Astrocyte (in vitro differentiated cells and primary cell): ENCODE results near the gene NCF4. TPM values are rescaled to one million over a fixed set of nuclear protein-coding genes. Genes with fewer than 3 reads are reported as not detected.

Source experiments
- DNase-seq: peaks from one replicate; pipeline ENCODE4 v3.0.0-alpha.2; 2010; ENCODE audit warnings: low read depth
- FAIRE-seq: peaks from 2 replicates; lab custom pipeline; 2011; peaks lifted over from hg19 to GRCh38; lab: Jason Lieb, UNC
- H2AFZ ChIP-seq: 2 replicates; pipeline ENCODE4 v1.6.0; 2012; ENCODE audit warnings: low read depth, low read length, inconsistent platforms
- H3K27ac ChIP-seq: 2 replicates; pipeline ENCODE4 v1.5.1; 2011; ENCODE audit warnings: low read depth, low read length, inconsistent platforms
- H3K27me3 ChIP-seq: 2 replicates; pipeline ENCODE4 v1.6.0; 2011; ENCODE audit warnings: low read length, inconsistent platforms; ENCODE audit not compliant: insufficient read depth
- H3K36me3 ChIP-seq: 2 replicates; pipeline ENCODE4 v1.5.1; 2011; ENCODE audit warnings: low read length, inconsistent platforms; ENCODE audit not compliant: insufficient read depth
- H3K4me1 ChIP-seq: 2 replicates; pipeline ENCODE4 v1.5.1; 2011; ENCODE audit warnings: low read length, inconsistent platforms; ENCODE audit not compliant: insufficient read depth
- H3K4me2 ChIP-seq: 2 replicates; pipeline ENCODE4 v1.6.0; 2012; ENCODE audit warnings: low read length, inconsistent platforms
- H3K4me3 ChIP-seq: 2 replicates; pipeline ENCODE4 v1.5.1; 2011; ENCODE audit warnings: low read depth, mild to moderate bottlenecking, low read length, inconsistent platforms; ENCODE audit not compliant: insufficient read depth
- H3K79me2 ChIP-seq: 2 replicates; pipeline ENCODE4 v1.6.0; 2012; ENCODE audit warnings: mild to moderate bottlenecking, low read length, inconsistent platforms; ENCODE audit not compliant: insufficient read depth
- H3K9ac ChIP-seq: 2 replicates; pipeline ENCODE4 v1.6.0; 2012; ENCODE audit warnings: mild to moderate bottlenecking, low read length, inconsistent platforms
- H3K9me3 ChIP-seq: 2 replicates; pipeline ENCODE4 v1.5.1; 2012; ENCODE audit warnings: low read depth, mild to moderate bottlenecking, low read length, inconsistent platforms; ENCODE audit not compliant: insufficient read depth
- H4K20me1 ChIP-seq: 2 replicates; pipeline ENCODE4 v1.6.0; 2012; ENCODE audit warnings: low read length, inconsistent platforms; ENCODE audit not compliant: insufficient read depth
- H3K27ac Mint-ChIP-seq: one replicate; pipeline ENCODE4 v1.8.0; 2021; ENCODE audit warnings: mild to moderate bottlenecking, mixed read lengths; ENCODE audit not compliant: unreplicated experiment
- H3K27me3 Mint-ChIP-seq: one replicate; pipeline ENCODE4 v1.8.0; 2021; ENCODE audit warnings: low read depth, mixed read lengths; ENCODE audit not compliant: unreplicated experiment
- H3K36me3 Mint-ChIP-seq: one replicate; pipeline ENCODE4 v1.8.0; 2021; ENCODE audit warnings: low read depth, mixed read lengths; ENCODE audit not compliant: unreplicated experiment
- H3K4me1 Mint-ChIP-seq: one replicate; pipeline ENCODE4 v1.8.0; 2021; ENCODE audit warnings: low read depth, mixed read lengths; ENCODE audit not compliant: unreplicated experiment
- H3K4me3 Mint-ChIP-seq: one replicate; pipeline ENCODE4 v1.8.0; 2021; ENCODE audit warnings: mild to moderate bottlenecking, moderate library complexity, mixed read lengths; ENCODE audit not compliant: unreplicated experiment
- H3K9me3 Mint-ChIP-seq: one replicate; pipeline ENCODE4 v1.8.0; 2021; ENCODE audit warnings: mild to moderate bottlenecking, mixed read lengths; ENCODE audit not compliant: unreplicated experiment
- CTCF ChIP-seq: IDR thresholded peaks from 2 replicates; pipeline ENCODE4 v1.5.1; 2011; ENCODE audit warnings: low read depth, mild to moderate bottlenecking, inconsistent platforms, low read length, moderate library complexity; ENCODE audit not compliant: insufficient read depth
- EZH2 ChIP-seq: IDR thresholded peaks from 2 replicates; pipeline ENCODE4 v1.6.1; 2012; ENCODE audit warnings: mild to moderate bottlenecking, low read length, inconsistent platforms; ENCODE audit not compliant: insufficient read depth
- total RNA-seq: library from RNA; stranded (reverse); gene quantifications from 2 replicates; pipeline ENCODE4 v1.2.1, GENCODE V29; 2021

The NCF4 gene
- total RNA-seq, 1 donor from 2014 or later, result not detected

- Histone ChIP-seq H3K9ac (no peak overlapping the region), H3K27me3 (peaks cover 2% of the 10 kb centered on the region), H3K4me2 (no peak overlapping the region), H4K20me1 (no peaks in the 10 kb centered on the region), H3K4me1 (no peaks in the 10 kb centered on the region), H3K4me3 (no peak overlapping the region), H3K27ac (no peak overlapping the region), H2AFZ (no peak overlapping the region), H3K79me2 (no peaks in the 10 kb centered on the region), H3K36me3 (no peaks in the 10 kb centered on the region), H3K9me3 (no peaks in the 10 kb centered on the region)
- TF ChIP-seq EZH2 (no peak), CTCF (no peak)
- DNase-seq (no peak), FAIRE-seq (no peak)
- no peak overlapping the region for H3K27ac Mint-ChIP-seq
- no peak overlapping the region for H3K4me3 Mint-ChIP-seq
- peaks cover 50% of the 10 kb centered on the region for H3K27me3 Mint-ChIP-seq
- peaks cover 4% of the 10 kb centered on the region for H3K4me1 Mint-ChIP-seq
- H3K9me3 Mint-ChIP-seq, result no peaks in the 10 kb centered on the region
- no peaks in the 10 kb centered on the region for H3K36me3 Mint-ChIP-seq
Measured at GRCh38 chr22:36871669-36872081, 10.9 kb downstream of the NCF4 start.

- Histone ChIP-seq H3K36me3 (no peaks in the 10 kb centered on the region), H3K4me1 (no peaks in the 10 kb centered on the region), H3K4me2 (no peak overlapping the region), H3K9me3 (no peaks in the 10 kb centered on the region), H3K4me3 (no peak overlapping the region), H4K20me1 (no peaks in the 10 kb centered on the region), H3K27ac (no peak overlapping the region), H3K27me3 (peaks cover 2% of the 10 kb centered on the region), H3K9ac (no peak overlapping the region), H2AFZ (no peak overlapping the region), H3K79me2 (no peaks in the 10 kb centered on the region)
- DNase-seq, result no peak
- no peak overlapping the region for H3K4me3 Mint-ChIP-seq
- H3K4me1 Mint-ChIP-seq, result peaks cover 4% of the 10 kb centered on the region
- no peak for FAIRE-seq
- TF ChIP-seq EZH2 (no peak), CTCF (no peak)
- H3K27me3 Mint-ChIP-seq, result peaks cover 49% of the 10 kb centered on the region
- no peaks in the 10 kb centered on the region for H3K9me3 Mint-ChIP-seq
- no peaks in the 10 kb centered on the region for H3K36me3 Mint-ChIP-seq
- H3K27ac Mint-ChIP-seq, result no peak overlapping the region
Measured at GRCh38 chr22:36872084-36872483, 11.3 kb downstream of the NCF4 start.

- no peak for TF ChIP-seq EZH2
- no peak for TF ChIP-seq CTCF
- Histone ChIP-seq H3K27ac (no peak overlapping the region), H3K36me3 (no peaks in the 10 kb centered on the region), H4K20me1 (no peaks in the 10 kb centered on the region), H3K9ac (no peak overlapping the region), H3K27me3 (peaks cover 4% of the 10 kb centered on the region), H3K4me3 (no peak overlapping the region), H3K9me3 (no peaks in the 10 kb centered on the region), H2AFZ (no peak overlapping the region), H3K4me2 (no peak overlapping the region), H3K79me2 (no peaks in the 10 kb centered on the region), H3K4me1 (no peaks in the 10 kb centered on the region)
- Mint-ChIP-seq H3K4me1 (peaks cover 4% of the 10 kb centered on the region), H3K27ac (no peak overlapping the region), H3K4me3 (no peak overlapping the region), H3K27me3 (peaks cover 50% of the 10 kb centered on the region), H3K9me3 (no peaks in the 10 kb centered on the region), H3K36me3 (no peaks in the 10 kb centered on the region)
- FAIRE-seq (no peak), DNase-seq (no peak)
Measured at GRCh38 chr22:36872866-36873498, 12.2 kb downstream of the NCF4 start.
